Kidney (tissue), 14 donors: Measurements from ENCODE around the gene PDE1A. TPM values are rescaled to one million over a fixed set of nuclear protein-coding genes. Genes with fewer than 3 reads are reported as not detected.

ENCODE experiments used
- DNase-seq, 5 donors: peaks; one replicate each; pipeline ENCODE4 v3.0.0-alpha.2; 2013 to 2020
- FAIRE-seq: peaks from 2 replicates; lab custom pipeline; 2012; peaks lifted over from hg19 to GRCh38; lab: Jason Lieb, UNC
- H3K27ac ChIP-seq, 2 donors: one replicate each; pipeline ENCODE4 v1.7.0; 2013; ENCODE audit warnings: low read depth in 2 of 2, low read length in 2 of 2, inconsistent platforms in 1 of 2
- H3K27me3 ChIP-seq: one replicate; pipeline ENCODE4 v1.7.1; 2013; ENCODE audit warnings: low read length, inconsistent platforms; ENCODE audit not compliant: control insufficient read depth, insufficient read depth
- H3K36me3 ChIP-seq, 3 donors: one replicate each; pipeline versions ENCODE4 v1.7.0 to v1.7.1; 2013; ENCODE audit warnings: low read length in 3 of 3, control low read depth in 1 of 3, inconsistent platforms in 1 of 3; ENCODE audit not compliant: insufficient read depth in 3 of 3, control insufficient read depth in 2 of 3
- H3K4me1 ChIP-seq, 3 donors: one replicate each; pipeline versions ENCODE4 v1.7.0 to v1.7.1; 2013; ENCODE audit warnings: low read length in 3 of 3, inconsistent platforms in 1 of 3, low read depth in 1 of 3; ENCODE audit not compliant: control insufficient read depth in 2 of 3, insufficient read depth in 2 of 3
- H3K4me3 ChIP-seq, 3 donors: one replicate each; pipeline versions ENCODE4 v1.7.0 to v1.8.1; 2013; ENCODE audit warnings: low read length in 3 of 3, control low read depth in 1 of 3, inconsistent platforms in 1 of 3
- H3K9ac ChIP-seq, 3 donors: one replicate each; pipeline versions ENCODE4 v1.7.0 to v1.7.1; 2013; ENCODE audit warnings: low read length in 3 of 3, control low read depth in 1 of 3, inconsistent platforms in 1 of 3
- H3K9me3 ChIP-seq, 3 donors: one replicate each; pipeline versions ENCODE4 v1.7.0 to v1.7.1; 2013; ENCODE audit warnings: low read length in 3 of 3, control low read depth in 1 of 3, inconsistent platforms in 1 of 3; ENCODE audit not compliant: control insufficient read depth in 2 of 3, insufficient read depth in 1 of 3
- intact Hi-C: fragments of 100-400 bp; cut with DNase I; formaldehyde crosslinking; loops from one replicate; pipeline ENCODE4 v1.11.1; 2022
- polyA plus RNA-seq: library from polyadenylated mRNA; stranded (reverse); fragments of 350-450 nt; fragmentation: Illumina TruSeq; extraction: RNeasy Lipid Tissue Mini Kit (QIAGEN cat#74804); gene quantifications from one replicate; pipeline ENCODE4 v1.2.3, GENCODE V29; 2014; ENCODE audit warnings: low read depth, low replicate concordance; ENCODE audit not compliant: insufficient read depth
- total RNA-seq: library from RNA; stranded (reverse); fragmentation: NEBNext Ultra II Directional; extraction: Animal tissue kit (Norgen Biotek cat#: 25700); gene quantifications from one replicate; pipeline ENCODE4 v1.2.1, GENCODE V29; 2021
- TF ChIP-seq, protein P1 (sequence below): IDR thresholded peaks from 3 replicates; pipeline ENCODE4 v1.5.1; 2012; ENCODE audit warnings: mild to moderate bottlenecking, moderate library complexity, borderline replicate concordance; ENCODE audit not compliant: insufficient read depth; ENCODE audit errors: extremely low read depth
- donor health status: control.
- donor health status: control.
- donor health status: control.
- donor health status: control.
- donor health status: control.
- donor health status: DM: yes; HTN: yes; CAD: no.
- donor health status: Normal renal cell carcinoma (clear cell type).

PDE1A gene
- total and polyA plus RNA-seq, 2 donors from 2014 or later = 40.4 to 70.5 TPM

DNA sequence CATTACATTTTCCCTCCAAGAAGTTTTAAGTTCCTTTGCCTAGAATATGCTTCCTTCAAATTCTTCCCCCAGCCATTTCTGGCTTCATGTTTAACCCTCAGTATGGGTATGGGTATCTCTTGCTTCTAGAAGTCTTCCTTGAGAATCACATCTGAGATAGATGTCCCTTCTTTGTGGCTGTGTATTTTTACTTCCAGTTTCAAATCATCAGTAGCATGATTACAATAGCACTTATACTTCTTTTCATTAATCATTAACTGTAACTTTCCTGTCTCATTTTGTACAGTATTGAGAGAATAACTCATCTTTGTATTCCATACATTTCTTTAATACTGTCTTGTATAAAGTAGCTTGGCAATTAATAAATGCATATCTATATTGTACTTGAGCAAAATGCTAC lies 17.3 kb upstream of the PDE1A start:
- H3K4me1 ChIP-seq = peaks cover 0 to 2% (median 0%) of the 10 kb centered on the region in 3 donors
- DNase-seq (no peak), FAIRE-seq (no peak)
- H3K9me3 ChIP-seq = no peaks in the 10 kb centered on the region
- H3K36me3 ChIP-seq = no peaks in the 10 kb centered on the region
- no peak overlapping the region for H3K4me3 ChIP-seq
- intact Hi-C loops = no loop called here
- no peak overlapping the region for H3K9ac ChIP-seq
- H3K27me3 ChIP-seq = no peaks in the 10 kb centered on the region
- TF ChIP-seq, protein P1, sequence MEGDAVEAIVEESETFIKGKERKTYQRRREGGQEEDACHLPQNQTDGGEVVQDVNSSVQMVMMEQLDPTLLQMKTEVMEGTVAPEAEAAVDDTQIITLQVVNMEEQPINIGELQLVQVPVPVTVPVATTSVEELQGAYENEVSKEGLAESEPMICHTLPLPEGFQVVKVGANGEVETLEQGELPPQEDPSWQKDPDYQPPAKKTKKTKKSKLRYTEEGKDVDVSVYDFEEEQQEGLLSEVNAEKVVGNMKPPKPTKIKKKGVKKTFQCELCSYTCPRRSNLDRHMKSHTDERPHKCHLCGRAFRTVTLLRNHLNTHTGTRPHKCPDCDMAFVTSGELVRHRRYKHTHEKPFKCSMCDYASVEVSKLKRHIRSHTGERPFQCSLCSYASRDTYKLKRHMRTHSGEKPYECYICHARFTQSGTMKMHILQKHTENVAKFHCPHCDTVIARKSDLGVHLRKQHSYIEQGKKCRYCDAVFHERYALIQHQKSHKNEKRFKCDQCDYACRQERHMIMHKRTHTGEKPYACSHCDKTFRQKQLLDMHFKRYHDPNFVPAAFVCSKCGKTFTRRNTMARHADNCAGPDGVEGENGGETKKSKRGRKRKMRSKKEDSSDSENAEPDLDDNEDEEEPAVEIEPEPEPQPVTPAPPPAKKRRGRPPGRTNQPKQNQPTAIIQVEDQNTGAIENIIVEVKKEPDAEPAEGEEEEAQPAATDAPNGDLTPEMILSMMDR = no peak
- no peak overlapping the region for H3K27ac ChIP-seq

DNA sequence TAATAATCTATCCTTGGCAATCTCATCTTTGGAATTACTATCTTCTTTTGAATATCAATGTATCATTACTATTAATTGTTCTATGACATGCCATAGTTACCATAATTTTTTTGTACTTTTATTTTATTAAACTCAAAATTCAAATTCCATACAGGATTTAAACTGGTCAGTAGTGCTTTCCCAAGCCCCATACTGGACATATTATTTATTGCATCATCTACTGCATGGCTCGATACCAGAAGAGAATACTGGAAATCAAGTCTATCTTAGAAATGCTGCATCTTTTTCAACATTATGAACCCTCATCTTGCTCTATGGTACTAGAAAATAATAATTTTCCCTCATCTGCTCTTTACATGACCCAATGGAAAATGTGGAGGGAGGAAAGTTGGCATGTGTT lies 9.4 kb upstream of the PDE1A start:
- no peak overlapping the region for H3K27ac ChIP-seq
- H3K36me3 ChIP-seq = no peaks in the 10 kb centered on the region
- TF ChIP-seq, protein P1 = no peak
- intact Hi-C loops = no loop called here
- FAIRE-seq (no peak), DNase-seq (no peak)
- no peak overlapping the region for H3K9ac ChIP-seq
- H3K9me3 ChIP-seq = no peaks in the 10 kb centered on the region
- no peaks in the 10 kb centered on the region for H3K27me3 ChIP-seq
- H3K4me1 ChIP-seq = peaks cover 0 to 4% (median 0%) of the 10 kb centered on the region in 3 donors
- no peak overlapping the region for H3K4me3 ChIP-seq

DNA sequence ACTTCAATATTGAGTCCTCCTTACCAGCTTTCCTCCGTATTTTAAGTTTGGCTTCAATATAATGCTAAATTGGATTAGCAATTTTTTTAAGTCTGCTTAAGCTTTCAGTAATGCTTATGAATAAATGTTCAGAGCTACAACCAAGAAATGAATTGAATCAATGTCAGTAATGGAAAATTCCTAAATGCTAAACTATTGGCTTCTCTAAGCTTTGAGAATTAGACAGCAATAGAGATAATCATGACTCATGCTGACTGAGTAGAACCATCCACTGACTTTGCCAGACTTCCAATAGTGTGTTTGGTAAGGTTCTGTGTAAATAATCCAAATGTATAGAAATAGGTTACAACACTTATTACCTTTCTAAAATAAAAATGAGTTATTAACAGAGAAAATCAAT lies 8.9 kb upstream of the PDE1A start:
- Histone ChIP-seq H3K4me3 (no peak overlapping the region), H3K27me3 (no peaks in the 10 kb centered on the region), H3K9ac (no peak overlapping the region), H3K4me1 (peaks cover 0 to 4% (median 0%) of the 10 kb centered on the region in 3 donors), H3K36me3 (no peaks in the 10 kb centered on the region), H3K9me3 (no peaks in the 10 kb centered on the region), H3K27ac (no peak overlapping the region)
- TF ChIP-seq, protein P1 = no peak
- DNase-seq = no peak
- FAIRE-seq = no peak
- intact Hi-C loops = no loop called here

- Histone ChIP-seq H3K9me3 (no peaks in the 10 kb centered on the region), H3K9ac (no peak overlapping the region), H3K27me3 (no peaks in the 10 kb centered on the region), H3K4me1 (peaks cover 0 to 4% (median 0%) of the 10 kb centered on the region in 3 donors), H3K36me3 (no peaks in the 10 kb centered on the region), H3K4me3 (no peak overlapping the region), H3K27ac (no peak overlapping the region)
- DNase-seq = no peak
- intact Hi-C loops = no loop called here
- TF ChIP-seq, protein P1 = no peak
- FAIRE-seq = no peak
These were observed 5.2 kb upstream of the PDE1A start for GRCh38 chr2:182432051-182432450.
